ENCODE results near the gene SLC8A1.

DNA sequence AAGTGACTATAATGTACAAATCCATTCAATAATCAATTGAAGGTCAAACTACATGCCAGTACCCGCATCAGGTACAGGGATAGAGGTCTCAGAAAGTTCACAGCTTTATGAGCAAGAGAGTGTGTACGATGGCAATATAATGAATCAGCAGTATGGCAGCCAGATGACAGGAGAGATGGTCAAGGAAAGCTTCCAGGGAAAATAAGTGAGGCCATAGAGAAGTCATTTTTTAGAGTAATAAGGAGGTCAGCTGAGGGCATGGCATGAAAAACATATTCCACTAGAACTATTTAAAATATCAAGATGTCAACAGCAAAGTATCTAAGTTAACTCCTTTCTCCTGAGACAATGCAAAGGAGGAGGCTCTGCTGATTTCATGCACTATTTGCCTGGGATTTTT is 108.0 kb downstream of the SLC8A1 start:
- TF ChIP-seq CTCF (IDR thresholded peaks at IDR 0.05) (no peak), EZH2 (IDR thresholded peaks at IDR 0.05; ENCODE audit: borderline replicate concordance, insufficient read depth, low read depth, low read length, poor library complexity, severe bottlenecking) (no peak)

All from B cell (primary cell).